ENCODE measurements around the gene ADARB2. TPM values are rescaled to one million over a fixed set of nuclear protein-coding genes. Genes with fewer than 3 reads are reported as not detected.
"Not testable (repeated sequence)": the region's sequence is repeated elsewhere in the genome, so short reads cannot be mapped to it uniquely, and the experiment has no call there.

The ADARB2 gene
- total and polyA plus RNA-seq, 10 of the 15 experiments (the other 5 are each of a cell fraction or from before 2014, with no cell fraction given): 0.02 to 4.1 (median 0.76) TPM

- Histone ChIP-seq H3K79me2 (ENCODE audit: control insufficient read depth, insufficient read depth, low read length) (no peaks in the 10 kb centered on the region), H3K36me3 (ENCODE audit: control insufficient read depth in 2 of 2, insufficient read depth in 2 of 2, low read length in 1 of 2) (no peaks in the 10 kb centered on the region), H3K9me3 (replicated peaks; ENCODE audit: control insufficient read depth, insufficient read depth, low read length) (no peaks in the 10 kb centered on the region; the same call in 2 of the 3 replicates), H3K4me1 (ENCODE audit: control insufficient read depth, insufficient read depth, low read length) (no peaks in the 10 kb centered on the region), H3K4me2 (ENCODE audit: control insufficient read depth, insufficient read depth) (no peak overlapping the region), H4K20me1 (ENCODE audit: control insufficient read depth, insufficient read depth) (no peaks in the 10 kb centered on the region), H3K4me3 (no peak overlapping the region), H2AFZ (ENCODE audit: control insufficient read depth, low read depth, low read length) (no peak overlapping the region), H3K9ac (ENCODE audit: control insufficient read depth, insufficient read depth, low read length) (no peak overlapping the region), H3K27me3 (replicated peaks in 1 of 2; ENCODE audit: control insufficient read depth in 2 of 2, insufficient read depth in 2 of 2, low read length in 1 of 2) (no peaks in the 10 kb centered on the region), H3K27ac (ENCODE audit: control insufficient read depth, insufficient read depth) (no peak overlapping the region)
- intact Hi-C loops (cut with micrococcal nuclease; ENCODE audit: unreplicated experiment) (no loop called here), in situ Hi-C loops (cut with MboI) (no loop called here)
- TF ChIP-seq IRF5 (IDR thresholded peaks at IDR 0.05; ENCODE audit: borderline replicate concordance) (no peak), ESRRA (IDR thresholded peaks at IDR 0.05; ENCODE audit: low read length) (no peak)
- FAIRE-seq (no peak), ATAC-seq (no peak), DNase-seq (ENCODE audit: low read depth, low spot score) (no peak)
- RAD21 ChIA-PET (ENCODE audit: unreplicated experiment): no interaction called here
- SMC1A ChIA-PET (ENCODE audit: uncharacterized antibody, unreplicated experiment): interaction anchor here (0.9 kb wide), 1 partner anchor 279 kb away, joined by 3 read pairs; no protein-coding TSS in a partner anchor
- CTCF ChIA-PET: no interaction called here
- no TSS peak for BruUV-seq (replicated peaks)
- 45% methylated on average over 5 of the region's 5 CpGs for WGBS (ENCODE audit: insufficient coverage, insufficient replicate concordance, low lambda C conversion rate, missing lambda C conversion rate)
- POLR2A ChIA-PET: no interaction called here
Measured at GRCh38 chr10:1343176-1343575, 394.1 kb downstream of the ADARB2 start.

DNA sequence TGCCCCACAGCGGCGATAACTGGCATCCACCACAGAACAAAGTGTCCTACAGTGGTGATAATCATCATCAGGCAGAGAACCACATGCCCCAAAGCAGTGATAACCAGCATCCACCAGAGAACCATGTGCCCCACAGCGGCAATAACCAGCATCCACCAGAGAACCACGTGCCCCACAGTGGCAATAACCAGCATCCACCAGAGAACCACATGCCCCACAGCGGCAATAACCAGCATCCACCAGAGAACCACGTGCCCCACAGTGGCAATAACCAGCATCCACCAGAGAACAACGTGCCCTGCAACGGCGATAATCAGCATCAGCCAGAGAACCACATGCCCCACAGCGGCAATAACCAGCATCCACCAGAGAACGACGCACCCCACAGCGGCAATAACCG, 396.3 kb downstream of the ADARB2 start:
- in situ Hi-C loops (cut with MboI); H3K9me3 ChIP-seq (replicated peaks; ENCODE audit: control insufficient read depth, insufficient read depth, low read length); H3K27me3 ChIP-seq (replicated peaks in 1 of 2; ENCODE audit: control insufficient read depth in 2 of 2, insufficient read depth in 2 of 2, low read length in 1 of 2); H3K4me2 ChIP-seq (ENCODE audit: control insufficient read depth, insufficient read depth); H2AFZ ChIP-seq (ENCODE audit: control insufficient read depth, low read depth, low read length); BruUV-seq (replicated peaks); H3K27ac ChIP-seq (ENCODE audit: control insufficient read depth, insufficient read depth); RAD21 ChIA-PET (ENCODE audit: unreplicated experiment); intact Hi-C loops (cut with micrococcal nuclease; ENCODE audit: unreplicated experiment); H3K9ac ChIP-seq (ENCODE audit: control insufficient read depth, insufficient read depth, low read length); FAIRE-seq; H3K36me3 ChIP-seq (ENCODE audit: control insufficient read depth in 2 of 2, insufficient read depth in 2 of 2, low read length in 1 of 2); SMC1A ChIA-PET (ENCODE audit: uncharacterized antibody, unreplicated experiment); H3K4me1 ChIP-seq (ENCODE audit: control insufficient read depth, insufficient read depth, low read length); H4K20me1 ChIP-seq (ENCODE audit: control insufficient read depth, insufficient read depth); ATAC-seq; DNase-seq (ENCODE audit: low read depth, low spot score); POLR2A ChIA-PET; H3K4me3 ChIP-seq; H3K79me2 ChIP-seq (ENCODE audit: control insufficient read depth, insufficient read depth, low read length); CTCF ChIA-PET: not testable (repeated sequence)
- 80% methylated on average over 14 of the region's 14 CpGs for WGBS (ENCODE audit: insufficient coverage, insufficient replicate concordance, low lambda C conversion rate, missing lambda C conversion rate)

All from GM12878 (cell line).